Measurements from ENCODE around the gene RPS19.

GRCh38 chr19:41915776-41916414 is 55.8 kb downstream of the RPS19 start:
- TF ChIP-seq POLR2A (IDR thresholded peaks at IDR 0.05) (no peak), CTCF (IDR thresholded peaks at IDR 0.05 in 8 of 11, conservative IDR thresholded peaks at IDR 0.05 in 3 of 11) (no peak)

Measured in spleen (tissue), 7 donors.